HG03045 (cell line): Measurements from ENCODE around the gene RAI1.
"Not testable (repeated sequence)": the region's sequence is repeated elsewhere in the genome, so short reads cannot be mapped to it uniquely, and the experiment has no call there.

ENCODE experiments used
- ATAC-seq: cut with Tn5 transposase; IDR thresholded peaks from one replicate; pipeline ENCODE4 v1.9.1; 2021; ENCODE audit warnings: mild to moderate bottlenecking, moderate library complexity; ENCODE audit not compliant: unreplicated experiment

RAI1 gene

GRCh38 chr17:17795946-17796786 is 114.9 kb downstream of the RAI1 start:
- ATAC-seq = no peak

- no peak for ATAC-seq
These were observed 115.5 kb downstream of the RAI1 start for GRCh38 chr17:17796787-17797061.

GRCh38 chr17:17797119-17797809 is 116.0 kb downstream of the RAI1 start:
- ATAC-seq = no peak

DNA sequence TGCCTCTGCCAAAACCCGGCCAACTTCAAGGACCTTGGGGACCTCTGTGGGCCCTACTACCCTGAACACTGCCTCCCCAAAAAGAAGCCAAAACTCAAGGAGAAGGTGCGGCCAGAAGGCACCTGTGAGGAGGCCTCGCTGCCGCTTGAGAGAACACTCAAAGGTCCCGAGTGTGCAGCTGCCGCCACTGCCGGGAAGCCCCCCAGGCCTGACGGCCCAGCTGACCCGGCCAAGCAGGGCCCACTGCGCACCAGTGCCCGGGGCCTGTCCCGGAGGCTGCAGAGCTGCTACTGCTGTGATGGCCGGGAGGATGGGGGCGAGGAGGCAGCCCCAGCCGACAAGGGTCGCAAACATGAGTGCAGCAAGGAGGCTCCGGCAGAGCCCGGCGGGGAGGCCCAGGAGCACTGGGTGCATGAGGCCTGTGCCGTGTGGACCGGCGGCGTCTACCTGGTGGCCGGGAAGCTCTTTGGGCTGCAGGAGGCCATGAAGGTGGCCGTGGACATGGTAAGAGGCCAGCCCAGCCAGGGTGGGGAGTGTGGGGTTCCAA is 116.8 kb downstream of the RAI1 start:
- ATAC-seq = no peak

GRCh38 chr17:17798573-17799255 is 117.5 kb downstream of the RAI1 start:
- no peak for ATAC-seq

GRCh38 chr17:17800504-17801021 is 119.3 kb downstream of the RAI1 start:
- no peak for ATAC-seq

GRCh38 chr17:17801800-17802481 is 120.7 kb downstream of the RAI1 start:
- no peak for ATAC-seq

DNA sequence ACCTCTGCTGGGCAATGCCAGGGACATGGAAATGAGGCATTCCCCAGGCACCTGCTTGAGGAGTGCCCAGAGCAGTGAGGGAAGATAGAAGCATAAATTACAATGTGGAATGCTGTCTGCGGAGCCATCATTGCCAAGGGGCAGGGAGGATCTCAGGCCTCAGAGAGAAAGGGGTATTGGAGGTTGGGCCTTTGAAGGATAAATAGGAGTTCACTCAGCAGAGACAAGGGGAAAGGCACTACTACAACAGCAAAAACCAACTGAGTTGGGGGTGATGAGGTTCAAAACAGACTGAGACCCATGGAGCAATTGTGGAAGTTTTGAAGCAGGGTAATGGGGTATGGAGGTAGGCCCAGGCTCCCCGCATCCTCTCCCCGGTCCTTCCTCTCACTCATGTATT is 122.7 kb downstream of the RAI1 start:
- ATAC-seq = no peak

- ATAC-seq = no peak
These were observed 124.3 kb downstream of the RAI1 start for GRCh38 chr17:17805575-17805974.

GRCh38 chr17:17806035-17806434 is 124.8 kb downstream of the RAI1 start:
- no peak for ATAC-seq

DNA sequence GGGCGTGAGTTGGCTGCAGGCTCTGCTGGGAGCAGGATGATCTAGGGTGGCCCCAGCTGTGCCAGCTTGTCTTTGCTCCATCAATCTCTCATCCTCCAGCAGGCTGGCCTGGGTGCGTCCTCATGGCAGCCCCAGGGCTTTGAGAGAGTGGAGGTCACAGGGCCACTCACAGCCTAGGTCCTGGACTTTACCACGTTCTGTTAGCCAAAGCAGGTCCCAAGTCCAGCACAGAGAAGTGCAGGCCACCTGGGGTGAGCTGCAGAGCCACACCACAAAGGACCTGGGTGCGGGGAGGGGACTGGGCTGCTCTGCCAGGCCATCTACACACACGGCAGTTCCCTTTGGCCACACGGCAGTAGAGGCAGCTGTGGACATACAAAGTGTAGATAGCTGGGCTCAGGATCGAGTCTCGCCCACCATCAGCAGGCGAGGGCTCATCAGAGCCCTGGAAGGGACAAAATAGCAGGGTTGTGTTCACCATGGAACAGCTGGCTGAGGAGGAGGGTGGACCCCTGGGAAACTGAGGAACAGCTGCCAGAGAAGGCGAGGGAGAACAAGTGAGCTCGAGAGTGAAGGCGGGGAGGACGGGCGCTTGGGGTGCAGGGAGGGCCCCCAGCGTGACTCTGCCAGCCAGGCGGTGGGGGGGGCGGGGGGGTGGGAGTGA is 125.5 kb downstream of the RAI1 start:
- no peak for ATAC-seq

- no peak for ATAC-seq
These were observed 126.2 kb downstream of the RAI1 start for GRCh38 chr17:17807440-17807839.

GRCh38 chr17:17808200-17808599 is 126.9 kb downstream of the RAI1 start:
- ATAC-seq = not testable (repeated sequence)

DNA sequence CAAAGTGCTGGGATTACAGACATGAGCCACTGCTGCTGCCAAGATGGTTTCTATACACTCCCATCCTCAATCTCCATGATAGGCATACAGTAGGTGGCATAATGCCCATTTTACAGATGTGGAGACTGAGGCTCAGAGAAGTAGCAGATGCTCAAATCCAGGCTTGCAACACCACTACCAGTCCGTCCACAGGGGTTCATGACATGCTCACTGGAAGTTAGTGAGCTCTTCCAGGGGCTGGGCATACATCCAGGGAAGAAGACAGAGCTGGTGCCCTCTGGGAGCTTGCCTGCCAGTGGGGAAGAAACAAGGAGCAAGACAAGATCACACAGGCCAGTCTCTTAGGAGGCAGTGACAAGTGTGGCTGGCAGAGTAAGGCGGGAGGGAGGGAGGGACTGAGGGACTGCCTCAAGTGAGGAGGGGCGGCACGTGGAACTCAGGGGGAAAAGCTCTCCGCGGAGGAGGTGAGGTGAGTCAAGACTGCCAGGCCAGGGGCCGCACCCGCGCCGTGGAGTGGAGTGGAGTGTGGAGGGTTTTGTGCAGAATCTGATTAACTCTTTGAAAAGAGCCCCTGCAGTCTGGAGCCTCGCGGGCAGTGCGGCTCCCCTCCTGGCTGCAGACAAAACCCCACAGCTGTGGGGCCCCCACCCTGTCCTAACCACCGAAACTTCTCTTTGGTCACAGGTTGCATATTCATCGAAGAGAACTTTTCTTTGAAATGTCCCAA is 127.6 kb downstream of the RAI1 start:
- ATAC-seq = no peak

DNA sequence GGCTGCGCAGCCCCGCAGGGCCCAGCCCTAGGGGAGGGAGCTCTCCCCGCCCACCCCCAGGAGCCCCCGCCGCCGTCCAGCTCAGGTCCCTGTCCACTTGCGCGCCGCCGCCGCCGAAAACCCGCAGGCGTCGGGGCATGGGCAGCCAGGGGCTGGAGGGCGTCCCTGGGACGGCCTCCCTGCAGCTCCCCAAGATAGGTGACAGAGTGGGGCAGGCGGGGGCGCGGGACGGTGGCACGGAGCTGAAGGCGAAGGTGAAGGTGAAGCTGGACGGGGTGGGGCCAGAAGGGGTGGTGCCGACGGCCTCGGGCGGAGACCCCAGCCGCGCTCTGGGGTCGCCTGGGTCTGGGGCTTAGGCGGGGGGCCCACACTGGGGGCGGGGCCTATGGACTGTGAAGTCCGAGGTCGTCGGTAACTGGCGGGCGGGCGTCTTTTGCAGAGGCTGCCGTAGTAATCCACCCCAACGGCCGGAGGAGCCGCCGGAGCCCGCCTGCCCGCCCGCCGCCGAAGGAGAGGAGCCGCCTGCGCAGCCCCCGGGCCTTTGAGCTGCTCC is 128.3 kb downstream of the RAI1 start:
- no peak for ATAC-seq

- no peak for ATAC-seq
These were observed 129.0 kb downstream of the RAI1 start for GRCh38 chr17:17810084-17810894.

GRCh38 chr17:17810895-17811248 is 129.6 kb downstream of the RAI1 start:
- ATAC-seq = no peak

GRCh38 chr17:17811381-17812210 is 130.3 kb downstream of the RAI1 start:
- ATAC-seq = no peak
